Stomach (tissue), 4 donors: ENCODE results near the gene BRI3BP.

Experiments
- EP300 ChIP-seq: sonication (generic); formaldehyde crosslinking; IDR thresholded peaks from one replicate; pipeline ENCODE4 v1.6.1; 2017; ENCODE audit warnings: antibody characterized with exemption
- POLR2A ChIP-seq, 4 donors: fragments of 450-650 bp; IDR thresholded peaks; one replicate each; pipeline ENCODE4 v1.6.1; 2016; ENCODE audit warnings: antibody characterized with exemption in 4 of 4, control low read depth in 2 of 4, mild to moderate bottlenecking in 1 of 4, moderate library complexity in 1 of 4
- POLR2AphosphoS5 ChIP-seq, 3 donors: sonication (generic); formaldehyde crosslinking; IDR thresholded peaks; one replicate each; pipeline ENCODE4 v1.6.1; 2016; ENCODE audit warnings: antibody characterized with exemption in 3 of 3
- TF ChIP-seq, protein P1 (sequence below), 7 experiments: fragments of 450-650 bp in 4 of 7; fragments of 200-600 bp in 3 of 7; sonication (generic) in 3 of 7; IDR thresholded peaks; one replicate each; pipeline ENCODE4 v1.5.1; 2016 to 2019; ENCODE audit warnings: antibody characterized with exemption in 7 of 7, control low read depth in 2 of 7, mild to moderate bottlenecking in 1 of 7

DNA sequence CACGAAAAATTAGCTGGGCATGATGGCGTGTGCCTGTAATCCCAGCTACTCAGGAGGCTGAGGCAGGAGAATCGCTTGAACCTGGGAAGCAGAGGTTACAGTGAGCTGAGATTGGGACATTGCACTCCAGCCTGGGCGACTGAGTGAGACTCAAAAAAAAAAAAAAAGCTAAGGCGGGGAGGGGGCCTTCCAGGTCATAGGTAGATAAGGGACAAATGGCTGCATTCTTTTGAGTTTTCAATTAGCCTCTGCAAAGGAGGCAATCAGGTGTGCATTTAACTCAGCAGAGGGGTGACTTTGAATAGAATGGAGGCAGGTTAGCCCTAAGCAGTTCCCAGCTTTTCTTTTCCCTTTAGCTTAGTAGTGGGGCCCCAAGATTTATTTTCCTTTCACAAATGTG, 71.0 kb downstream of the BRI3BP start:
- TF ChIP-seq, protein P1, sequence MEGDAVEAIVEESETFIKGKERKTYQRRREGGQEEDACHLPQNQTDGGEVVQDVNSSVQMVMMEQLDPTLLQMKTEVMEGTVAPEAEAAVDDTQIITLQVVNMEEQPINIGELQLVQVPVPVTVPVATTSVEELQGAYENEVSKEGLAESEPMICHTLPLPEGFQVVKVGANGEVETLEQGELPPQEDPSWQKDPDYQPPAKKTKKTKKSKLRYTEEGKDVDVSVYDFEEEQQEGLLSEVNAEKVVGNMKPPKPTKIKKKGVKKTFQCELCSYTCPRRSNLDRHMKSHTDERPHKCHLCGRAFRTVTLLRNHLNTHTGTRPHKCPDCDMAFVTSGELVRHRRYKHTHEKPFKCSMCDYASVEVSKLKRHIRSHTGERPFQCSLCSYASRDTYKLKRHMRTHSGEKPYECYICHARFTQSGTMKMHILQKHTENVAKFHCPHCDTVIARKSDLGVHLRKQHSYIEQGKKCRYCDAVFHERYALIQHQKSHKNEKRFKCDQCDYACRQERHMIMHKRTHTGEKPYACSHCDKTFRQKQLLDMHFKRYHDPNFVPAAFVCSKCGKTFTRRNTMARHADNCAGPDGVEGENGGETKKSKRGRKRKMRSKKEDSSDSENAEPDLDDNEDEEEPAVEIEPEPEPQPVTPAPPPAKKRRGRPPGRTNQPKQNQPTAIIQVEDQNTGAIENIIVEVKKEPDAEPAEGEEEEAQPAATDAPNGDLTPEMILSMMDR (IDR thresholded peaks at IDR 0.05) = no peak
- no peak for TF ChIP-seq POLR2AphosphoS5 (IDR thresholded peaks at IDR 0.05)
- no peak for TF ChIP-seq EP300
- TF ChIP-seq POLR2A (IDR thresholded peaks at IDR 0.05) = no peak
